ENCODE measurements around the gene RFX2.

The RFX2 gene

GRCh38 chr19:5958074-5958850, 152.0 kb downstream of the RFX2 start:
- Histone ChIP-seq H3K27ac (replicated peaks) (no peak overlapping the region), H3K4me3 (replicated peaks; ENCODE audit: insufficient read depth, low read length) (no peak overlapping the region), H3K27me3 (ENCODE audit: insufficient read depth, poor library complexity, severe bottlenecking) (no peaks in the 10 kb centered on the region)
- no peak for DNase-seq (ENCODE audit: low read depth in 1 of 2, low spot score in 1 of 2)
- TF ChIP-seq SPI1 (IDR thresholded peaks at IDR 0.05; ENCODE audit: borderline replicate concordance, low read depth) (no peak), GABPA (IDR thresholded peaks at IDR 0.05; ENCODE audit: low read depth) (no peak), REST (IDR thresholded peaks at IDR 0.05; ENCODE audit: insufficient replicate concordance, low read depth) (no peak), POLR2AphosphoS5 (IDR thresholded peaks at IDR 0.05; ENCODE audit: low read depth) (no peak), CTCF (IDR thresholded peaks at IDR 0.05; ENCODE audit: insufficient read depth, low read length) (no peak)

GRCh38 chr19:5957170-5957569, 153.1 kb downstream of the RFX2 start:
- no peak for DNase-seq (ENCODE audit: low read depth in 1 of 2, low spot score in 1 of 2)
- TF ChIP-seq SPI1 (IDR thresholded peaks at IDR 0.05; ENCODE audit: borderline replicate concordance, low read depth): no peak
- TF ChIP-seq CTCF (IDR thresholded peaks at IDR 0.05; ENCODE audit: insufficient read depth, low read length): no peak
- TF ChIP-seq REST (IDR thresholded peaks at IDR 0.05; ENCODE audit: insufficient replicate concordance, low read depth): no peak
- TF ChIP-seq POLR2AphosphoS5 (IDR thresholded peaks at IDR 0.05; ENCODE audit: low read depth): no peak
- TF ChIP-seq GABPA (IDR thresholded peaks at IDR 0.05; ENCODE audit: low read depth): no peak
- no peak overlapping the region for H3K27ac ChIP-seq (replicated peaks)
- no peaks in the 10 kb centered on the region for H3K27me3 ChIP-seq (ENCODE audit: insufficient read depth, poor library complexity, severe bottlenecking)
- H3K4me3 ChIP-seq (replicated peaks; ENCODE audit: insufficient read depth, low read length): no peak overlapping the region

- H3K27ac ChIP-seq (replicated peaks): no peak overlapping the region
- no peak overlapping the region for H3K4me3 ChIP-seq (replicated peaks; ENCODE audit: insufficient read depth, low read length)
- no peaks in the 10 kb centered on the region for H3K27me3 ChIP-seq (ENCODE audit: insufficient read depth, poor library complexity, severe bottlenecking)
- no peak for DNase-seq (ENCODE audit: low read depth in 1 of 2, low spot score in 1 of 2)
- TF ChIP-seq POLR2AphosphoS5 (IDR thresholded peaks at IDR 0.05; ENCODE audit: low read depth): no peak
- no peak for TF ChIP-seq SPI1 (IDR thresholded peaks at IDR 0.05; ENCODE audit: borderline replicate concordance, low read depth)
- TF ChIP-seq CTCF (IDR thresholded peaks at IDR 0.05; ENCODE audit: insufficient read depth, low read length): no peak
- TF ChIP-seq REST (IDR thresholded peaks at IDR 0.05; ENCODE audit: insufficient replicate concordance, low read depth): no peak
- TF ChIP-seq GABPA (IDR thresholded peaks at IDR 0.05; ENCODE audit: low read depth): no peak
Measured at GRCh38 chr19:5956728-5957127, 153.6 kb downstream of the RFX2 start.
